Measurements from ENCODE around the gene ACSS2.

The ACSS2 gene

DNA sequence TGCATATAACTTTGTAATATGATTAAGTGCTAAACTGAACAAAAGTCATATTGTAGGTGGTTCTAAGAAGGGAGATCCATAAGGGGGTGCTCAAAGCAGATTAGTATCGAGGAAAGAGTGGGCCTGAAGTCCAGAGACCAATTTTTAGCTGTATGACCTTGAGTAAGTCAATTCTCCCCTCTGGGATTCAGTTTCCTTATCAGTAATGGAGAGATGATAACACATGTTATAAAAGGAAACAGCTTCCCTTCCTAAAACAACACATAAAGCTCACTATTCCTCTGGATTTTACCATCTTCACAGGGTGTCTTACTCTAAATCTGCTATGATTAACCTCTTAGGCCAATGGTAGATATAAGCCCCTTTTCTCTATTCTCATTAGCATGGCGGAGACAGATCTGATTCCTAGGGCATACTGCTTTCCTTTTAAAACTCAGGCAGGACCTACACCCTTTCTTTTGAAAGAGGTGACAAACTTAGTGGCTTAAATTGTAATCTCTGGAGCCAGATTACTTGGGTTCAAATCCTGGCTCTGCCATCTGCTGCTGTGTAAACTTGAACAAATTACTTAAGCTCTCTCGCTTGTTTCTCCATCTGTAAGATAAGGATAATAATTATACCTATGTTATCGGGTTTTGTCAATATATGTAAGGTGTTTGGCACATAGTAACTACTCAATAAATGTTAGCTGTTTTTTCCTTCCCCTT lies 39.5 kb downstream of the ACSS2 start:
- no peak for DNase-seq (ENCODE audit: low read depth in 2 of 2)

DNA sequence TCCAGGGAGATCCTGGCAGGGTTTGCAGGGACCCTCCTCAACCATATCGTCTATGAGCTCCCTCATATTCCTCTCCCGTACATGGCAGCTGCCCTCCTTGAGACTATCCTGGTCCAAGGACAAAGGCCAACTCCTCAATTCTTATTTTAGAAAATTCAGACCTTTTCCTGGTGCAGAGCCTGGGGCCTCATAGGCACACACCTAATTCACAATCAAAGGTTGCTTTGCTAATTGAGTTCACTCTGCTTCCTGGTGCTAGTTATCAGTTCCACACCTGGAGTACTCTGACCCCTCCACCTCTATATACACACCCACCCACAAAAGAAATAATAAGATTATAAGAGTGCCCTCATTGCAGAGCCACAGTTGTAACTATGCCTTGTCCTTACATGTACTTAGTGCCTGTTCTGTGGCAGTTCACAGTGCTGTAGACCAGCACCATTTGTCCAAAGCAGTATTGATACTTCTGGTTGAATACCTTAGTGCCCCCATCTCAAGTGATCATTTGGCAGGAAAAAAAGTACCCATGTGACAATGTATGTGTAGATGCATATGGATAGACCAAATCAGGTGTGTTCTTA lies 40.5 kb downstream of the ACSS2 start:
- no peak for DNase-seq (ENCODE audit: low read depth in 2 of 2)

DNA sequence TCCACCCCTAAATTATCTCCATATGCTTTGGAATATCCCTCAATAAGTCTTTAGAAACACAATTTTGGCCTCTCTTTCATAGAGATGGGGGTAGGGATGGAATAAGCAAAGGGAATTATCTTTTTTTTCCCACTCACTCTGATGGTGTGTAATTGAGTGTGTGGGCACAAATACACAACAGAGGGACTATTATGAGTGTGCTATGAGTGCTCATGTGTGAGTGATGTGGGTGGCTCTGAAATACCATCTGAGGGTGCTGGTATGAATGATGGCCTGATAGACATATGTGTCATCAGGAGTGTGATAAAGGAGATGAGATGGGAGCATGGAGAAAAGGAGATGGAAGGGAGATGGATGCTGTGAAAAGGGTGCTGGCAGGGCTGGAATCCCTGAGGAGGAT lies 43.6 kb downstream of the ACSS2 start:
- DNase-seq (ENCODE audit: low read depth in 2 of 2), result no peak

DNA sequence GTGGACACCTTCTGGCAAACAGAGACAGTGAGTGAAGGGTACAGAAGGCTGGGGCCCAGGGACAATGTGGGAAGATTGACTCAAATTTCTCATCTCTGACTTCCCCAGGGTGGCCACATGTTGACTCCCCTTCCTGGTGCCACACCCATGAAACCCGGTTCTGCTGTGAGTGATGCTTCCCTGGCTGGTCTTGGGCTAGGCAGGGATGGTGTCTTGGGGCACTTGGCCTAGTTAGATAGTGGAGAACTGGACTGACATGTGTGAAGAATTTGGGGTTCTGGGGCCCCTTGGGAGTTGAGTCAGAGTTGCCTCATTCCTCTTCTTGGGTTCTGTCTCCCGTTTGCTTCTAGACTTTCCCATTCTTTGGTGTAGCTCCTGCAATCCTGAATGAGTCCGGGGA lies 45.0 kb downstream of the ACSS2 start:
- DNase-seq (ENCODE audit: low read depth in 2 of 2), result no peak

DNA sequence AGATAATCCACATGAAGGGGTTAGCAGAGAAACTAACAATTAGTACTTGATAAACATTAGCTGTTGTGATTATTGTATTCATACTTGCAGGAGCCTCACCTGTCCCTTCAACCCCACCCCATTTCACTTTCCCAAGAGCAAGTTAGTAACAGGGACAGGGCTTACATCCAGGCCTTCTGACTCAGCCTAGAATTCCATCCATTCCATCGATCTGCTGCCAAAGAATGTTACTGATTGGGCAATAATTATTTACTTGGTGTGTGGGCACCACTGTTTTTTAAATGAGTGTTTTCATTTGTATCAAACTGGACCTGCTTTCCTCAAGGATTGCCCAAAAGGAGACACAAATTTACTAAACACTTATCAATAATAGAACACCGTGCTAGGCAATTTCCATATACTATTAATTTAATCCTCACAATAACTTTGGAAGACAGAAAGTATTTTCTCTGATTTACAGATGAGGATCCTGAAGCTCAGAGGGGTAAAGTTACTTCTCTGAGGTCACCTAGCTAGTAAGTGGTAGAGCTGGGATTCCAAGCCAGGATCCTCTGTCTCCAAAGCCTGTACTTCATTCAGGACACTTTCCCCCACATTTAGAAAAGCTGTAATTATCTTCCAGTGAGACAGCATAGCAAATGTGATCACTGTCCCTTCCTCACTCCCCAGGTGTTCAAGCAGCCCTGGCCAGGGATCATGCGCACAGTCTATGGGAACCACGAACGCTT lies 46.4 kb downstream of the ACSS2 start:
- no peak for DNase-seq (ENCODE audit: low read depth in 2 of 2)

DNA sequence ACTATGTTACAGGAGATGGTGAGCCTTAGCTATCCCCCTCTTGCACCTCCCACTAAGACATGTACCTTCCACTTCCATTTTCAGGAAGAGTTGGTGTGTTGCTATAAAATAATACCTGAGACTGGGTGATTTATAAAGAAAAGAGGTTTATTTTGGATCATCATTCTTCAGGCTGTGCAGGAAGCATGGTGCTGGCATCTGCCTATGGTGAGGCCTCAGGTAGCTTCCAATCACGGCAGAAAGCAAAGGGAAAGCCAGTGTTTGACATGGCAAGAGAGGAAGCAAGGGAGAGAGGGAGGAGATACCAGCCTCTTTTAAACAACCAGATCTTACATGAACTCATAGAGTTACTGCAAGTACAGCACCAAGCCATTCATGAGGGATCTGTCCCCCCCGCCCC lies 47.0 kb downstream of the ACSS2 start:
- no peak for DNase-seq (ENCODE audit: low read depth in 2 of 2)

DNA sequence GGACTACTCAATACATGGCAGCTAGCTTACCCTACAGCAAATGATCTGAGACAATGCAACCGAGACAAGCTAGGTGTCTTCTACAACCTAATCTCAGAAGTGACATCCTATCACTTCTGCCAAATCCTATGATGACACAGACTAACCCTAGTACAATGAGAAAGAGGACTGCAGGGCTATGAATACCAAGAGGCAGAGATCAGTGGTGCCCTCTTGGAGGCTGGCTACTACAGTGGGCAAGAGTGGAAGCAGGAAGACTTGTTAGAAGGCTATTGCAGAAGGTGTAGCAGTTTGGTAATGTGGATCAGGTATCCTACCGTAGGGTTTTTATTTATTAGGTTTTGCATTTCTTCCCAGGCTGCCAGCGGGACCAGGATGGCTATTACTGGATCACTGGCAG lies 48.9 kb downstream of the ACSS2 start:
- DNase-seq (ENCODE audit: low read depth in 2 of 2), result no peak

DNA sequence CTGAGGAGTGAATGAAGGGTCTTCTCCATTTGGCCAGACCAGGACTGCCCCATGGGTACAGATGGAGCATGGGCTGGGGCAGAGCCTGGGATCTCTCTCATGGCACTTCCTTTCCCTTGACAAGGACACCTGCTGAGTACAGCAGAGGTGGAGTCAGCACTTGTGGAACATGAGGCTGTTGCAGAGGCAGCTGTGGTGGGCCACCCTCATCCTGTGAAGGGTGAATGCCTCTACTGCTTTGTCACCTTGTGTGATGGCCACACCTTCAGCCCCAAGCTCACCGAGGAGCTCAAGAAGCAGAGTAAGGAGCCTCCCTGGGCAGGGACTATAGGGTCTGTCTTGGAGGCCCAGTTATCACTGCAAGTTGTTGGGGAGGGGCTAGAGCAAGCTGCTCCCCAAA lies 49.6 kb downstream of the ACSS2 start:
- no peak for DNase-seq (ENCODE audit: low read depth in 2 of 2)

DNA sequence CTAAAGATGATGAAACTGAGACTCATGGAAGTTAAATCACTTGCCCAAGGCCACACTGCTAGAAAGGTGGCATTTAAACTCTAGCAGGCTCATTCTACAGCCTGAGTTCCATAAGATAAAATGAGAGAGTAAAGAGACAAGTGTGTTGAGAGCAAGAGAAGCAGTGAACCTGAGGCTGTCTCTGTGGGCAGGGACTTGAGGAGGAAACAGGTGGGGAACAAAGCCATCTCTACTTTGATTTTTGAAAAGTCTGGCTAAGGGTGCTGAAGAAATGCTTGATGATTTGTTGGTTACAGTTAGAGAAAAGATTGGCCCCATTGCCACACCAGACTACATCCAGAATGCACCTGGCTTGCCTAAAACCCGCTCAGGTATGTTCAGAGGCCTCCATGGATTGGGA lies 50.2 kb downstream of the ACSS2 start:
- no peak for DNase-seq (ENCODE audit: low read depth in 2 of 2)

DNA sequence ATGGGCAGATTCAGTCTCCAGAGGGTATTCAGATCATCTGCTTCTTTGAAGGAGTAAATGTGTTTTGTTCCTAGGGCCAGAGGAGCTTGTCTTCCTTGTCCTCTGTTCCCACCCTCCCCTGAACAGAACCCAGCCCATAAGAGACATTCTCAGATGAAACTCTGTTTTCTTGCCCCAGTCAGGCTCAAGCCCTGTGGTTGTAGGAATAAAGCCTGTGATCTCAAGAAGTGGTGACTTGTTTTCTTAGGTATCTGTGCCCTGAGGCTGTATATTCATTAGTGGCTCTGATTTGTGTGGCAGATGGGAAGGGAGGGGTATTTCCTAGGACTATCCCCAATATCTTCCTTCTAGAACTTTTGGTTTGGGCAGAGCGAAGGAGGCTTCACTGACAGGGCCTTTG lies 51.3 kb downstream of the ACSS2 start:
- DNase-seq (ENCODE audit: low read depth in 2 of 2), result no peak

DNA sequence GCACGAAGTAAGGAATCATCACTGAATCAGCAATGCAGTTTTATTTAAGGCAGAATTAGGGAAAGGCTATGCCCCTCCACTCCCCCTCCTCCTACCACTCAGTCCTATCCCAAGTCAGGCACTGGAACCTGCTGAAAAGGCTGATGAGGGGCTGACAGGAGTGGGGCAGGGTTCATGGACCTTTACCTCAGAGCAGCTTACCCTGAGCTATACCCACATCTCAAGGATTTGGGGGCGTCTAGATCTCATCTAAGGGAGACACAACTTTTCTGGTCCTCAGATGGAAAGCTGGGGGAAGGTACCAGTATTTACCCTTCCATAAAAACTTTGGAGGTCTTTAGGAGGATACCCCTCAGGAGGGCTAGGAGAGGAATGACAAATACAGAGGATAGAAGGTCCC lies 52.0 kb downstream of the ACSS2 start:
- DNase-seq (ENCODE audit: low read depth in 2 of 2), result no peak

DNA sequence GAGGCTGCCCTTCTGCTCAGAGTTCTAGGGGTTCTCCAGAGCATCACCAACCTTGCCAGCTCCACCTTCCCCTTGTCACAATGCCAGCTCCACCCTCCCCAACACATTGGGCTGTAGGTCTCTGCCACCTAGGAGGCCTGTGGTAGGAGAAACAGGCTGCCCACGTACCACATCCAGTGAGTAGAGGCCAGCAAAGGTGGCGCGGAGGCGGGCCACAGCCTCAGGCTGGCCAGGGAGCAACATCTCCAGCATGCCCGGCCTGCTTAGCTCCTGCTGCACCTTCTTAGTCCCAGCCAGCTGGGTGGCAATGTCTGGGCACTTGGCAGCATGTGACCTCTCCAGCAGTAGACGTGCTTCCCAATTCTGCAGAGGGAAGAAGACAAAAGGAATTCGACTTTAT lies 55.4 kb downstream of the ACSS2 start:
- no peak for DNase-seq (ENCODE audit: low read depth in 2 of 2)

DNA sequence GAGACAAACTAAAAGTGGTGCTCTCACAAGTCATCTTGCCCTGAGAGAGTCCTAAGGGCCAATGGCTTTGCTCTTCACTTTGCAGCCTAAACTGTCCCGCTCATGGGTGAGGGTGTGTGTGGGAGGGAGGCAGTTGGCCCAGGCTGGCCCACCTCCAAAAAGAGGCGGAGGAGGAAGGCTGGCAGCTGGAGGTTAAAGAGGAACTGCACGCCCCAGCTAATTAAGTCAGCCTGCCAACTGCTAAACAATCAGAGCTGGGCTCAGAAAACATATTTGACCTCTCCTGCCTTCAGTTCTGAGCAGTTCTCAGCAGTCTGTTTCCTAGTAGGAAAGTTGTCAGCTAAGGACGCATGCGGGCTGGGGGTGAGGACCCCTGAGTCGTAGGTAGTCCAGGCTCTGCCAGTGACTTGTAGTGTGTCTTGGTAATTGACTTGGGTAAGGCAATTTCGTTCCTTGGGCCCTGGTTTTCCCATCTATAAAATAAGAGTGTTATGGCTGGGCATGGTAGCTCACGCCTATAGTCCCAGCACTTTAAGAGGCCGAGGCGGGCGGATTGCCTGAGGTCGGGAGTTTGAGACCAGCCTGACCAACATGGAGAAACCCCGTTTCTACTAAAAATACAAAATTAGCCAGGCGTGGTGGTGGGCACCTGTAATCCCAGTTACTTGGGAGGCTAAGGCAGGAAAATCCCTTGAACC lies 62.2 kb downstream of the ACSS2 start:
- no peak for DNase-seq (ENCODE audit: low read depth in 2 of 2)

DNA sequence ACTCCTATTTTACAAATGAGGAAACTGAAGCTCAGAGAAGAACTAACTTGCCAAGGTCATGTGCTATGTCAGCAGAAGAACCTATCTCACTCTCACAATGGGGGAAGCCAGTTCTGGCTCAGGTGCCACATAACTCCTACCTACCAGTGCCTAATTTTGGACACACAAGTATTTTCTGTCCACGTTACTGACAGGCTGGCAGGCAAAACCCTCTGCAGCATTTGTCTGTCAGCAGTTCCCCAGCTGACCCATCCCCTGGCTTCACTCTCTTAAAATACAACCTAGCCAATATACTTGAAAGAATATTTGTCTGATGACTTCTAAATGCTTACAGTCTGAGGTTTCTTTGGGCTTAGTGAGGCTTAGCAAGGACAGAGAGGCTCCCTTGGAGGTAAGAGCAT lies 63.7 kb downstream of the ACSS2 start:
- no peak for DNase-seq (ENCODE audit: low read depth in 2 of 2)

DNA sequence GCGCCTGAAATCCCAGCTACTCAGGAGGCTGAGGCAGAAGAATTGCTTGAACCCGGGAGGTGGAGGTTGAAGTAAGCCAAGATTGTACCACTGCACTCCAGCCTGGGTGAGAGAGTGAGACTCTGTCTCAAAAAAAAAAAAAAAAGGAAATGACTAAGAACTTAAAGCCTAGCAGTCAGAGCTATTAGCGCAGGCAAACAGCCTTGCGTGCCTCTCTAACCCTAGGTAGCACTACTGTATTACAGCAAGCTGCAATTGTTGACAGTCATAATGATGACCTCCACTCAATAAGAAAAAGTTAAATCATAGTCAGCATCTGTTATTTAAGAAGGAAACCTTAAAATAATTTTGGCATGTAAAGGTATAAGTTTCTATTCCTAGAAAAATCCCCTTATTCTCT lies 64.8 kb downstream of the ACSS2 start:
- no peak for DNase-seq (ENCODE audit: low read depth in 2 of 2)

DNA sequence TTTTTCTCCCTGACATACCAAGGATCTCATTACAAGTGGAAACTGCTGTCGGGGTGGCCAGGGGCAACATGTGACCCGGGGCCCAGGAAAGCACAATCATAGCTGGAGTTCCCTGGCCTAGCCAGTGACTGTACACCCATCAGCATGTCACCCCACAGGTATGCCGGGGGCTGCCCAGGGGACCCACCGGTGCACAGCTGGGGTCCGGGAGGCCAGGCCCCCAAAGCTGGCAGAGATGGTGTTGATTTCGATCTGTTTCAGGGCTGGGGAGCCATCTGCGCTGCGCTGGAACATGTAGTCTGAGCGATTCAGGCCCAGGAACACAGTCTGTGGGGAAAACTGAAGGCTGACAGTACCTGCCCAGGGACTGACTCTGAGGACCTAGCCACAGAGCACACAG lies 65.9 kb downstream of the ACSS2 start:
- DNase-seq (ENCODE audit: low read depth in 2 of 2), result no peak

DNA sequence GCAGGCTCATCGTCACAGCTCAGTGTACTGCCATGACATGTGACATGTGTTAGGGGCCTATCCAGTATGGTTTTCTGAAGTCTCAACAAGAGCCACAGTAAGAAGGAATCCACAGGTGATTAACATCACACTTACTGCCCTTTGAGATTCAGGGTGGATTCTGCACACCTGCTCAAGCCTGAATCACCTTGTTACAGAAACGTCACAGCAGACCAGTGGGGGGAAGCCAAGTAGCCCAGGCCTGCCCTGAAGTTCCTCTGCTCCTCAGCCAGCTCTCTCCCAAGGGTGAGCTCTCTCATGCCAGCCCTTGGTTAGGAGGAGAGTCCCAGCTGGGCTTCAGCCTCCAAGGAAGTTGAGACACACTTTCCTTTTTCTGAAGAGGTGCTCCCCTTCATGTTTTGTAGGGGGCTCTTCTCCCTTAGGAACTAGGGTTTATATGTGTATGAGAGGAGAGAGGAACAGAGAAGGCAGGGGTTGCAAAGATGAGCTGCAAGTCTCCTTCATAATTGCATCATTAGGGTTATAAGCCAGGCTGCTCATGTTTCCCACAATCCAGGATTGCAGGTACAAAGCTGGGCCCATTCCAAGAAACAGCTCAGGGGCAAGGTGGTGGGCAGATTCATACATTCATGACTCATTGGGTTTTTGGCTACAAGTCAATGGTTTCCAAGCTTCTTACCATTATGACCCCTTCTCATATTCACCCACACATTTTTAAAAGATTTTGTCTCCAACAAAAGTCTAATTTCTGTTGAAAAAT lies 67.6 kb downstream of the ACSS2 start:
- DNase-seq (ENCODE audit: low read depth in 2 of 2), result no peak

DNA sequence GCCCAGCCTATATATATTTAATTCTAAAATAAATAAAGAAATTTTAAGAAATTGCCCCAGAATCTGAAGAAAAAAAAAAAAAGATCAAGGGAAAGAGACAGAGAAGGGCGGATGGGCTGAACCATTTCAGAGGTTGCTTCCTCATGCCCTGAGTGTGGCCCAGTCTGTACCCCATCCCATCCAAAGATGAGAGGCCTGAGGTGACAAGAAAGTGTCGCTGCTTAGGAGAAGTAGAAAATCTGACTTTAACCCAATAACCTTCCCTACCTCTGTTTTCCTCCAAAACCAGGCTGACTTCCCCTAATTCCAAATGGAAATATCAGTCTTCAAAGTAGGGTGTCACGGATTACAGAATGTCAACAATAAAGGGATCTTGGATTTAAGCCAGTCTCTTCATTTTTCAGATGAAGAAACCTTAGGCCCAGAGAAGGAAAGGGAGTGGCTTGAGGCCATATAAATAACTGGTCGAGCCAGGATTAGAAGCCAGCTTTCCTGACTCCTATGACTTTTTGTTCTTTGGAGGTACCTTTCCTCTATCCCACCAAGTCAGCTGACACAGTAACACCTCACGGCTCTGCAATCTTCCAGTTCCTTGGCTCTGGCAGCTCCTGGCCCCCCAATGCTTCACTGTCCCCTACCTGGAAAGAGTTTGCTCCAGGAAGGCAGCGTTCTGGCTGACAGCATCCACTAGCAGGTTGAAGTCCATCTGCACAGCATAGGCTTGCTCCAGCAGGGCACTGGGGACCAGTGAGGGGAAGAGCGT lies 69.1 kb downstream of the ACSS2 start:
- DNase-seq (ENCODE audit: low read depth in 2 of 2), result no peak

DNA sequence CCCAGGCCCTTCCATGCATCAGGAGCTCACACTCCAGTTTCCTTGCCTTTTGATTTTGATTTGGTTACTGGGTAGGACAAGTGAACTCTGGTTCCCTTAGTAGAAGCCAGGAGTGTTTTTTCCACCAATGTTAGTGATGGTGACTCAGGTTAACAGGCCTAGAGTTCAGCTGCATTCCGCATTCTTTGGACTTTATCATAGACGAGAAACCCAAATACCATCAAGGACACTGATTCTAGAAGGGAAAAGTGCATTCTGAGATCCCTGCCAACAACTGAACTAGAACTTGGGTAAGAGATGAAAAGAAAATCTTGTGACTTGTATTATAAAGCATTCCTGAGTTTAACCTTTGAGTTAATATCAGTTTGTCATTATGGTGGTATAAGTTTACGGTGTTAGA lies 70.2 kb downstream of the ACSS2 start:
- DNase-seq (ENCODE audit: low read depth in 2 of 2), result no peak

DNA sequence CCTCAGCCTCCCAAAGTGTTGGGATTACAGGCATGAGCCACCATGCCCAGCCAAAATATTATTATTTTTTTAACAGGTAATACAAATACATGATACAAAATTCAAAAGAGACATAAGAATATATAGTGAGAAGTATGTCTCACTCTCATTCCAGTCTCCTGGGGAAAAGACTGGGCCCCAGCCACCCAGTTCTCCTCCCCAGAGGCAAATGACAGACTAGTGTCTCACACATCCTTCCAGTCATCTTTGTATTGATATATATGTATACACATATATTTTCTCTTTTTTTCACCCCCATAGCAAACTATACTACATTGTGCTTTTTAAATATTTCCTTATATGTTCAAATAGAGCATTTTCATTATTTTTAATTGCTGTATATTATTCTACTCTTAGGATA lies 70.9 kb downstream of the ACSS2 start:
- DNase-seq (ENCODE audit: low read depth in 2 of 2), result no peak

DNA sequence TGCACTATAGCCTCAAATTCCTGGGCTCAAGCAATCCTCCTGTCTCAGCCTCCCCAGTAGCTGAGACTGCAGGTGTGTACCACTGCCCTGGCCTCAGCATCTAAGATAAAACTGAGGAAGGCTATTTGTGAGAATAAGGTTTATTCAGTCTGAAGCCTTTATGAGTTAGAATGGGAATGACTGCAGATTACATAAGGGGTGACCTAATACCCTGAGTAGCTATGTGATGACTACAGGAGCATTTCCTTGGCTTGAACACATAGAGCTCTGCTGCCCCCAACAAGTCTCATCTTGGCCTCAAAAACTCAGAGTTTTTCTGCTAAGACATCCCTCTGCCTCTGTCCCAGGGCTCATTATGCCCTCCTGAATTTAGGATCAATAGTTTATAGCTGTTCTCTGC lies 71.6 kb downstream of the ACSS2 start:
- DNase-seq (ENCODE audit: low read depth in 2 of 2), result no peak

All from activated CD8-positive, alpha-beta memory T cell treated with anti-CD3 and anti-CD28 coated beads for 4 hours (primary cell).